K562 (cell line): ENCODE results near the gene CYP1B1. TPM values are rescaled to one million over a fixed set of nuclear protein-coding genes. Genes with fewer than 3 reads are reported as not detected.

Source experiments
- ATAC-seq: fragments of 200-7000 bp; cut with Tn5 transposase; 3 replicates; pipeline ENCODE4 v1.9.1; 2020; ENCODE audit warnings: moderate library complexity
- BruUV-seq: library from RNA; stranded (reverse); fragments of 400-500 nt; replicated peaks from 2 replicates; lab custom pipeline; 2021; lab: Mats Ljungman, UMichigan
- CTCF ChIA-PET: fragments of 300-600 bp; formaldehyde crosslinking; extraction: SDS; loops from one replicate; lab custom pipeline; 2021; ENCODE audit warnings: low intra/inter-chr PET ratio; lab: Yijun Ruan, JAX
- POLR2A ChIA-PET: fragments of 300-600, 350-650 bp; sonication (Branson Sonifier 250); formaldehyde crosslinking; extraction: SDS; loops from one replicate; lab custom pipeline; 2021; ENCODE audit warnings: antibody characterized with exemption, inconsistent platforms; lab: Yijun Ruan, JAX
- DNase-seq, 4 experiments: peaks; one replicate each; pipeline versions ENCODE4 v3.0.0 to v3.0.0-alpha.2; 2011 to 2018; ENCODE audit warnings: low spot score in 3 of 4, mixed read lengths in 3 of 4; ENCODE audit errors: extremely low read depth in 1 of 4
- FAIRE-seq: peaks from 2 replicates; lab custom pipeline; 2011; peaks lifted over from hg19 to GRCh38; lab: Jason Lieb, UNC
- H2AFZ ChIP-seq: 2 replicates; pipeline ENCODE4 v1.6.0; 2011; ENCODE audit warnings: low read depth, low read length, control low read depth, inconsistent platforms
- H3K27ac ChIP-seq: fragments of 200-600 bp; 3 replicates; pipeline ENCODE4 v1.8.0; 2011; ENCODE audit warnings: low read depth, mild to moderate bottlenecking, control low read depth, inconsistent platforms, low read length, moderate library complexity, mixed read lengths; ENCODE audit errors: extremely low read depth
- H3K27me3 ChIP-seq, 2 experiments: fragments of 300-600 bp in 1 of 2; 2 replicates in 1 of 2; 3 replicates in 1 of 2; pipeline versions ENCODE4 v1.6.0 to v1.8.0; 2011; ENCODE audit warnings: inconsistent platforms in 2 of 2, low read length in 2 of 2, mild to moderate bottlenecking in 1 of 2, mixed read lengths in 1 of 2, moderate library complexity in 1 of 2; ENCODE audit not compliant: control insufficient read depth in 2 of 2, insufficient read depth in 2 of 2
- H3K36me3 ChIP-seq: fragments of 300-600 bp; 3 replicates; pipeline ENCODE4 v1.8.0; 2011; ENCODE audit warnings: mild to moderate bottlenecking, low read length, inconsistent platforms; ENCODE audit not compliant: control insufficient read depth, insufficient read depth
- H3K4me1 ChIP-seq, 2 experiments: fragments of 200-600 bp in 1 of 2; replicated peaks in 1 of 2; 2 replicates in 1 of 2; 3 replicates in 1 of 2; pipeline versions ENCODE4 v1.5.1 to v1.8.0; 2011; ENCODE audit warnings: inconsistent platforms in 2 of 2, low read length in 2 of 2, mild to moderate bottlenecking in 1 of 2, mixed read lengths in 1 of 2, moderate library complexity in 1 of 2; ENCODE audit not compliant: control insufficient read depth in 2 of 2, insufficient read depth in 2 of 2
- H3K4me2 ChIP-seq: 2 replicates; pipeline ENCODE4 v1.6.1; 2011; ENCODE audit warnings: low read length, control low read depth, inconsistent platforms, mixed read lengths; ENCODE audit not compliant: insufficient read depth
- H3K4me3 ChIP-seq: fragments of 200-600 bp; sonication (generic), shearing (Covaris generic); 2 replicates; pipeline ENCODE4 v1.5.1; 2016; ENCODE audit warnings: control low read depth, inconsistent platforms
- H3K79me2 ChIP-seq: fragments of 200-600 bp; 3 replicates; pipeline ENCODE4 v1.8.0; 2011; ENCODE audit warnings: low read length, inconsistent platforms; ENCODE audit not compliant: control insufficient read depth, insufficient read depth
- H3K9ac ChIP-seq, 2 experiments: 2 replicates each; pipeline versions ENCODE4 v1.6.0 to v1.6.1; 2011; ENCODE audit warnings: low read depth in 2 of 2, low read length in 2 of 2, control low read depth in 1 of 2, inconsistent platforms in 1 of 2, mild to moderate bottlenecking in 1 of 2, mixed read lengths in 1 of 2; ENCODE audit not compliant: insufficient read depth in 1 of 2
- H3K9me1 ChIP-seq: one replicate; pipeline ENCODE4 v1.6.0; 2011; ENCODE audit warnings: inconsistent platforms, mild to moderate bottlenecking, low read length, moderate library complexity; ENCODE audit not compliant: control insufficient read depth, insufficient read depth
- H3K9me3 ChIP-seq: replicated peaks from 2 replicates; pipeline ENCODE4 v1.5.1; 2011; ENCODE audit warnings: low read depth, low read length, inconsistent platforms; ENCODE audit not compliant: control insufficient read depth, insufficient read depth
- H4K20me1 ChIP-seq: replicated peaks from 2 replicates; pipeline ENCODE4 v1.6.1; 2011; ENCODE audit warnings: low read length, inconsistent platforms, mixed read lengths; ENCODE audit not compliant: control insufficient read depth, insufficient read depth
- BRCA1 ChIP-seq, 2 experiments: fragments of 450-650 bp in 1 of 2; sonication (generic) in 1 of 2; formaldehyde crosslinking in 1 of 2; IDR thresholded peaks; 2 replicates each; pipeline versions ENCODE4 v1.5.0 to v1.6.1; 2017 to 2020; ENCODE audit warnings: mild to moderate bottlenecking in 1 of 2, missing genetic modification reagents in 1 of 2
- C11orf30 ChIP-seq: fragments of 450-650 bp; IDR thresholded peaks from 2 replicates; pipeline ENCODE4 v1.6.1; 2016; ENCODE audit warnings: low read depth, mild to moderate bottlenecking
- CBX1 ChIP-seq: sonication (generic); IDR thresholded peaks from 2 replicates; pipeline ENCODE4 v1.6.1; 2016; ENCODE audit warnings: antibody characterized with exemption, low read depth, mild to moderate bottlenecking
- HDAC1 ChIP-seq, 2 experiments: fragments of 450-650 bp; IDR thresholded peaks; 2 replicates each; pipeline ENCODE4 v1.6.1; 2016 to 2017; ENCODE audit warnings: inconsistent platforms in 1 of 2, mild to moderate bottlenecking in 1 of 2, moderate library complexity in 1 of 2
- KDM4B ChIP-seq, 2 experiments: fragments of 450-650 bp in 1 of 2; sonication (generic) in 1 of 2; IDR thresholded peaks; 2 replicates each; pipeline ENCODE4 v1.6.1; 2016 to 2017; ENCODE audit warnings: borderline replicate concordance in 2 of 2, antibody characterized with exemption in 1 of 2, low read depth in 1 of 2, mild to moderate bottlenecking in 1 of 2
- MAFF ChIP-seq: IDR thresholded peaks from 2 replicates; pipeline ENCODE4 v1.6.1; 2012; ENCODE audit warnings: low read length, improper control_type of control experiment
- MAFG ChIP-seq: fragments of 450-650 bp; conservative IDR thresholded peaks from 2 replicates; pipeline ENCODE4 v1.6.1; 2016; ENCODE audit warnings: missing genetic modification characterization, missing compliant biosample characterization
- MAFK ChIP-seq: IDR thresholded peaks from 2 replicates; pipeline ENCODE4 v1.6.1; 2011; ENCODE audit warnings: low read length, improper control_type of control experiment
- NFE2 ChIP-seq: IDR thresholded peaks from 2 replicates; pipeline ENCODE4 v1.6.1; 2014; ENCODE audit warnings: antibody characterized with exemption, low read depth
- PHF8 ChIP-seq: fragments of 200-600 bp; sonication (generic); IDR thresholded peaks from 2 replicates; pipeline ENCODE4 v1.6.1; 2012; ENCODE audit warnings: mixed run types, mild to moderate bottlenecking, inconsistent platforms, low read length, moderate library complexity, borderline replicate concordance
- ZBTB7A ChIP-seq: IDR thresholded peaks from 2 replicates; pipeline ENCODE4 v1.6.1; 2011; ENCODE audit warnings: low read depth, mild to moderate bottlenecking, low read length, moderate library complexity, borderline replicate concordance; ENCODE audit not compliant: control insufficient read depth
- ZNF316 ChIP-seq: fragments of 450-650 bp; IDR thresholded peaks from 2 replicates; pipeline ENCODE4 v1.6.1; 2016
- WGBS: fragments of 100-300 bp; shearing (Covaris generic); methylation state at CpG from one replicate; pipeline ENCODE4 v1.1.6; 2016; ENCODE audit warnings: low coverage, mixed read lengths; ENCODE audit not compliant: insufficient coverage; ENCODE audit errors: missing lambda C conversion rate; 5-methylcytosine and 5-hydroxymethylcytosine counted together
- in situ Hi-C: fragments of 300-500 bp; cut with MboI; formaldehyde crosslinking; loops from 4 replicates; pipeline ENCODE4 v1.15.0; 2018; ENCODE audit warnings: inconsistent platforms, mixed read lengths
- intact Hi-C: fragments of 100-400 bp; cut with micrococcal nuclease; formaldehyde crosslinking; loops from 2 replicates; pipeline ENCODE4 v1.14.2; 2022
- polyA plus RNA-seq, 8 experiments: library from polyadenylated mRNA; depleted of rRNA in 4 of 8; stranded (reverse) in 5 of 8; unstranded in 3 of 8; fragments of >200 nt; fragmentation: Nextera tagmentation in 2 of 8; fragmentation: Illumina TruSeq in 1 of 8; extraction: Ambion mirVana in 2 of 8; extraction: Trizol in 1 of 8; gene quantifications; 2 replicates each; pipeline versions ENCODE4 v1.2.1 to v1.2.3, GENCODE V29; 2011 to 2014; ENCODE audit warnings: inconsistent platforms in 1 of 8, missing spikeins in 1 of 8
- total RNA-seq, 7 experiments: library from RNA; depleted of rRNA in 6 of 7; stranded (reverse); fragments of >200 nt in 6 of 7; fragmentation: Illumina TruSeq in 2 of 7; extraction: Trizol in 2 of 7; gene quantifications; 2 replicates each; pipeline versions ENCODE4 v1.2.1 to v1.2.3, GENCODE V29; 2011 to 2021; ENCODE audit warnings: low replicate concordance in 1 of 7

CYP1B1 gene
- total and polyA plus RNA-seq, 9 of the 15 experiments (the other 6 are each of a cell fraction or from before 2014, with no cell fraction given), result 0.07 TPM; not detected in 8

DNA sequence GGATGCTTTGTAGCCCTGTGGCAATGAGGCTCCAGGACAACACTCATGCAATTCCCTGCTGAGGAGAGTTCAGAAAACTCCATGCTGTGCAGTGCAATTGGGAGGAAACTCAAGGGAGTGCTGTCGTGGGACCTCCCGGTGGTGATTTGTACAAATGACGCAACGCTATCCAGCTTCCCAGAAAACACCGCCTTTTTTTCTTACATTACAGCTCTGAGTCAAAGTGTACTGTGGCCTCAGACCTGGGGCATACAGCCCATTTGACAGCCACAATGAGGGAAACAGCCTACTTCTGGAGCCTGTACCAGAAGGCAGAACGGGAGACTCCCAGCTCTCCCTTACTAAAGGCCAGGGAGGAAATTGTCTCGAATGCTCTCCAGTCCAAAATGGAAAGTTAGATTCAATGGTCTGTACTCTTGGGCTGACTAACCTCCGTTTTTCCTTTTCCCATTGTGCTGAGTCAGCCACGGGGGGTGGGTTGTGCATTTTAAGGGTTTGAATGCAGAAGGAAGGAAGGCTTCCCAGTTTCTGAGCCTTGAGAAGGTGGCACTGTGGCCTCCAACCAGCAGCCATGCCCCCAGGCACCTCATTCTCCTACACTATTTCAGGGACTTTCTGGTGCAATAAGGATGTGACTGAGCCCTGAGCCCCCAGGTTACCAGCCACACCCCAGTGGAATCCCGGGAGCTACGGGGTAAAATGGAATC lies 16.4 kb upstream of the CYP1B1 start:
- CTCF ChIA-PET, result no interaction called here
- TF ChIP-seq PHF8, result no peak
- TF ChIP-seq CBX1, result no peak
- no peak for TF ChIP-seq BRCA1 (IDR thresholded peaks at IDR 0.05)
- no peak for TF ChIP-seq BRCA1 (CRISPR knock-in tag; IDR thresholded peaks at IDR 0.05)
- TF ChIP-seq MAFF, result peak; percentile 69; the same call in 1 of the 2 replicates
- no peak for TF ChIP-seq HDAC1 (IDR thresholded peaks at IDR 0.05)
- no peak for TF ChIP-seq KDM4B (IDR thresholded peaks at IDR 0.05; ENCODE audit: borderline replicate concordance in 2 of 2, low read depth in 1 of 2)
- TF ChIP-seq NFE2, result peak; percentile 41; the same call in 1 of the 2 replicates
- peak; percentile 93 for TF ChIP-seq ZNF316
- peak; percentile 76 for TF ChIP-seq MAFK
- peak; percentile 86 for TF ChIP-seq MAFG
- TF ChIP-seq ZBTB7A, result no peak
- TF ChIP-seq C11orf30, result peak; percentile 89
- TF ChIP-seq, all 486 proteins: peak for 6
- H4K20me1 ChIP-seq, result no peaks in the 10 kb centered on the region
- H3K36me3 ChIP-seq, result no peaks in the 10 kb centered on the region
- no peaks in the 10 kb centered on the region for H3K79me2 ChIP-seq
- peaks cover 16 to 31% of the 10 kb centered on the region in 2 experiments; a peak in 4 of 5 replicates for H3K27me3 ChIP-seq
- H3K9me1 ChIP-seq, result no peaks in the 10 kb centered on the region
- no TSS peak for BruUV-seq
- no peak for FAIRE-seq
- no peak overlapping the region for H3K9ac ChIP-seq
- no peaks in the 10 kb centered on the region for H3K9me3 ChIP-seq
- H2AFZ ChIP-seq, result peak overlapping the region; percentile 65
- no peak for ATAC-seq
- 0 out of 5 replicates have a peak, but pooled peaks cover 0 to 2% of the 10 kb centered on the region in 2 experiments for H3K4me1 ChIP-seq
- POLR2A ChIA-PET, result interaction anchor here (1.4 kb wide), 1 partner anchor 13 kb away, joined by 5 read pairs; no protein-coding TSS in a partner anchor
- in situ Hi-C loops (no loop called here), intact Hi-C loops (no loop called here)
- no peak for DNase-seq
- H3K4me2 ChIP-seq, result peak overlapping the region; percentile 38
- H3K27ac ChIP-seq, result no peak overlapping the region
- WGBS, result 3% methylated on average over 10 of the region's 11 CpGs
- H3K4me3 ChIP-seq, result no peak overlapping the region
